A549 (cell line): ENCODE results near the gene PDE4D. TPM values are rescaled to one million over a fixed set of nuclear protein-coding genes. Genes with fewer than 3 reads are reported as not detected.
A peak's percentile ranks its signal among the peaks of the same experiment; 100 is the strongest.

Source experiments
- ATAC-seq, 2 experiments: fragments of 200-7000 bp in 1 of 2; fragments of >200 bp in 1 of 2; cut with Nextera tagmentation in 1 of 2; cut with Tn5 transposase in 1 of 2; 3 replicates each; pipeline versions ENCODE4 v1.8.0 to v1.9.1; 2018 to 2020; ENCODE audit warnings: mild to moderate bottlenecking in 1 of 2, moderate library complexity in 1 of 2
- CTCF ChIA-PET: fragments of 300-600 bp; sonication (Branson Sonifier 250); formaldehyde crosslinking; extraction: SDS; loops from one replicate; lab custom pipeline; 2021; ENCODE audit warnings: antibody characterized with exemption, inconsistent platforms; lab: Yijun Ruan, JAX
- POLR2A ChIA-PET: fragments of 350-600 bp; formaldehyde crosslinking; extraction: SDS; loops from one replicate; lab custom pipeline; 2021; ENCODE audit warnings: antibody characterized with exemption, inconsistent platforms; lab: Yijun Ruan, JAX
- DNase-seq, 2 experiments: peaks; one replicate each; pipeline versions ENCODE4 v3.0.0 to v3.0.0-alpha.2; 2011 to 2016; ENCODE audit warnings: low read depth in 1 of 2, low spot score in 1 of 2
- FAIRE-seq: peaks from 2 replicates; lab custom pipeline; 2011; peaks lifted over from hg19 to GRCh38; lab: Jason Lieb, UNC
- H3K27ac ChIP-seq, 2 experiments: fragments of >200 bp; sonication (Bioruptor Twin); formaldehyde crosslinking; 3 replicates each; pipeline ENCODE4 v1.5.1; 2016 to 2017
- H3K4me1 ChIP-seq: fragments of >200 bp; sonication (Bioruptor Twin); formaldehyde crosslinking; 3 replicates; pipeline ENCODE4 v1.6.1; 2016
- H3K4me2 ChIP-seq: fragments of >200 bp; sonication (Bioruptor Twin); formaldehyde crosslinking; 3 replicates; pipeline ENCODE4 v1.6.1; 2016
- H3K4me3 ChIP-seq: fragments of >200 bp; sonication (Bioruptor Twin); formaldehyde crosslinking; 3 replicates; pipeline ENCODE4 v1.5.1; 2016
- H3K9me3 ChIP-seq: fragments of >200 bp; sonication (Bioruptor Twin); formaldehyde crosslinking; 3 replicates; pipeline ENCODE4 v1.6.1; 2016
- CEBPB ChIP-seq, 2 experiments: fragments of >200 bp in 1 of 2; sonication (Bioruptor Twin) in 1 of 2; formaldehyde crosslinking in 1 of 2; IDR thresholded peaks; 2 replicates each; pipeline ENCODE4 v1.6.1; 2012 to 2016
- CHD4 ChIP-seq: fragments of 200-600 bp; sonication (generic); IDR thresholded peaks from 2 replicates; pipeline ENCODE4 v1.6.1; 2016; ENCODE audit warnings: antibody characterized with exemption, mild to moderate bottlenecking, borderline replicate concordance
- CTCF ChIP-seq: fragments of >200 bp; sonication (Bioruptor Twin); formaldehyde crosslinking; IDR thresholded peaks from 3 replicates; pipeline ENCODE4 v1.5.1; 2016
- EHF ChIP-seq: fragments of 250-450 bp; sonication (Bioruptor Pico); IDR thresholded peaks from 2 replicates; pipeline ENCODE4 v1.5.0; 2020; ENCODE audit warnings: mild to moderate bottlenecking
- FOSB ChIP-seq: fragments of 250-450 bp; sonication (Bioruptor Pico); IDR thresholded peaks from 2 replicates; pipeline ENCODE4 v1.5.0; 2020; ENCODE audit warnings: mild to moderate bottlenecking, moderate library complexity
- HDAC2 ChIP-seq: fragments of 200-600 bp; sonication (generic); IDR thresholded peaks from 2 replicates; pipeline ENCODE4 v1.6.1; 2016
- HOXA7 ChIP-seq: fragments of 250-450 bp; sonication (Bioruptor Pico); IDR thresholded peaks from 2 replicates; pipeline ENCODE4 v1.5.0; 2020; ENCODE audit warnings: mild to moderate bottlenecking, moderate library complexity
- HOXB5 ChIP-seq: fragments of 250-450 bp; sonication (Bioruptor Pico); IDR thresholded peaks from 2 replicates; pipeline ENCODE4 v1.5.0; 2020; ENCODE audit warnings: mild to moderate bottlenecking, moderate library complexity
- JUN ChIP-seq, 2 experiments: fragments of >200 bp; sonication (Bioruptor Twin); formaldehyde crosslinking; IDR thresholded peaks; 2 replicates in 1 of 2; 3 replicates in 1 of 2; pipeline ENCODE4 v1.6.1; 2016 to 2017
- MAFK ChIP-seq: fragments of 450-650 bp; IDR thresholded peaks from 2 replicates; pipeline ENCODE4 v1.6.1; 2014; ENCODE audit not compliant: partially characterized antibody
- MAZ ChIP-seq: fragments of 150-350 bp; IDR thresholded peaks from 2 replicates; pipeline ENCODE4 v1.6.1; 2014; ENCODE audit warnings: antibody characterized with exemption, low read depth, low read length, borderline replicate concordance
- NFE2L2 ChIP-seq: fragments of 150-350 bp; conservative IDR thresholded peaks from 2 replicates; pipeline ENCODE4 v1.6.1; 2014; ENCODE audit warnings: low read length
- NR3C1 ChIP-seq: fragments of >200 bp; sonication (Bioruptor Twin); formaldehyde crosslinking; IDR thresholded peaks from 3 replicates; pipeline ENCODE4 v1.6.1; 2017
- SMC3 ChIP-seq: fragments of >200 bp; sonication (Bioruptor Twin); formaldehyde crosslinking; IDR thresholded peaks from 3 replicates; pipeline ENCODE4 v1.6.1; 2018; ENCODE audit warnings: inconsistent platforms
- SREBF2 ChIP-seq: fragments of 450-650 bp; IDR thresholded peaks from 2 replicates; pipeline ENCODE4 v1.6.1; 2014; ENCODE audit warnings: mild to moderate bottlenecking, moderate library complexity
- TFCP2L1 ChIP-seq: fragments of 250-450 bp; sonication (Bioruptor Pico); IDR thresholded peaks from 2 replicates; pipeline ENCODE4 v1.5.0; 2021; ENCODE audit warnings: mild to moderate bottlenecking
- USF2 ChIP-seq: fragments of 450-650 bp; IDR thresholded peaks from 2 replicates; pipeline ENCODE4 v1.6.1; 2014; ENCODE audit warnings: antibody characterized with exemption
- ZNF302 ChIP-seq: fragments of 250-450 bp; sonication (Bioruptor Pico); IDR thresholded peaks from 2 replicates; pipeline ENCODE4 v1.9.0; 2021; ENCODE audit warnings: inconsistent platforms, mild to moderate bottlenecking, moderate library complexity
- WGBS: methylation state at CpG from one replicate; pipeline ENCODE4 v1.1.6; 2017; ENCODE audit errors: missing lambda C conversion rate; 5-methylcytosine and 5-hydroxymethylcytosine counted together
- polyA plus RNA-seq, 4 experiments: library from polyadenylated mRNA; depleted of rRNA in 3 of 4; stranded (reverse); fragments of >200 nt; fragmentation: RNase III in 1 of 4; extraction: RNeasy Plus Mini Kit Qiagen cat#74134 plus additional on column Dnase treatment in 1 of 4; gene quantifications; 2 replicates in 3 of 4; 3 replicates in 1 of 4; pipeline ENCODE4 v1.2.3, GENCODE V29; 2011 to 2017
- TF ChIP-seq, protein P1 (sequence below): fragments of 200-600 bp; sonication (generic); IDR thresholded peaks from 2 replicates; pipeline ENCODE4 v1.6.1; 2016; ENCODE audit warnings: antibody characterized with exemption, mild to moderate bottlenecking, moderate library complexity

The PDE4D gene
- polyA plus RNA-seq, 2 of the 4 experiments (the other 2 are of a cell fraction): 74.0 to 213 TPM

DNA sequence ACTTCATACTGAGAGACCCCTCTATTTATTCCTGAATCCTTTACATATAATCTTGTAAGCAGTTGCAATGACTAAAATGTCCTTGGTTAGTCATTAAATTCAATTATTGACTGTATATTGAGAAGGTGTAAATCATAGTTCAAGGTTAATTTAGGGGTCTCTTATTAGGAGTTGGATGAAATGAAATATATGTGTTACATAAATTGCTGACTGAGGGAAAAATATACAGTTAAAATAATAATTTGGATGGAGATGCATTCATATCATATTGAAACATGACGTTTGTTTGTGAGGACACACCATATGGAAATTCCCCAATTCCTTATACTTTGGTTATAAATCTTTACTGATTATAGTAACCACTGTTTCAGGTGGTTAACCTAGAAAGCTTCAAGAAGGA is 430.6 kb downstream of the PDE4D start:
- H3K4me1 ChIP-seq: peaks cover 93% of the 10 kb centered on the region
- POLR2A ChIA-PET: no interaction called here
- WGBS: 72% methylated on average over 1 of the region's 1 CpG
- DNase-seq (no peak), ATAC-seq (no peak), FAIRE-seq (no peak)
- TF ChIP-seq JUN (IDR thresholded peaks at IDR 0.05) (no peak), CHD4 (no peak), FOSB (CRISPR knock-in tag) (no peak), HOXB5 (no peak), HDAC2 (no peak), MAFK (peak; percentile 97)
- peak overlapping the region; percentile 70 to 78; a peak in 5 of 6 replicates for H3K27ac ChIP-seq
- H3K9me3 ChIP-seq: no peaks in the 10 kb centered on the region
- CTCF ChIA-PET: interaction anchor here (0.5 kb wide), 1 partner anchor 17 kb away, joined by 3 read pairs; no protein-coding TSS in a partner anchor
- H3K4me2 ChIP-seq: peak overlapping the region; percentile 50; the same call in 2 of the 3 replicates
- no peak overlapping the region for H3K4me3 ChIP-seq

GRCh38 chr5:59460368-59461153 is 433.0 kb downstream of the PDE4D start:
- Histone ChIP-seq H3K4me2 (peak overlapping the region; percentile 2; the same call in 1 of the 3 replicates), H3K4me1 (peaks cover 69% of the 10 kb centered on the region), H3K27ac (peak overlapping the region; percentile 44 to 46; a peak in 4 of 6 replicates), H3K4me3 (no peak overlapping the region), H3K9me3 (peaks cover 14% of the 10 kb centered on the region; the same call in 1 of the 3 replicates)
- peak; percentile 36 for FAIRE-seq
- POLR2A ChIA-PET: no interaction called here
- CTCF ChIA-PET: interaction anchor here (1.5 kb wide), 1 partner anchor 9 kb away, joined by 4 read pairs; no protein-coding TSS in a partner anchor
- ATAC-seq: peak; percentile 34 to 37; a peak in 5 of 6 replicates
- TF ChIP-seq ZNF302 (no peak), MAZ (no peak), SMC3 (no peak), HOXA7 (CRISPR knock-in tag) (no peak), CEBPB (IDR thresholded peaks at IDR 0.05) (no peak), NR3C1 (no peak), USF2 (no peak), SREBF2 (no peak), HDAC2 (no peak), NFE2L2 (no peak), TFCP2L1 (CRISPR knock-in tag) (no peak), CTCF (no peak), EHF (no peak)
- TF ChIP-seq, protein P1, sequence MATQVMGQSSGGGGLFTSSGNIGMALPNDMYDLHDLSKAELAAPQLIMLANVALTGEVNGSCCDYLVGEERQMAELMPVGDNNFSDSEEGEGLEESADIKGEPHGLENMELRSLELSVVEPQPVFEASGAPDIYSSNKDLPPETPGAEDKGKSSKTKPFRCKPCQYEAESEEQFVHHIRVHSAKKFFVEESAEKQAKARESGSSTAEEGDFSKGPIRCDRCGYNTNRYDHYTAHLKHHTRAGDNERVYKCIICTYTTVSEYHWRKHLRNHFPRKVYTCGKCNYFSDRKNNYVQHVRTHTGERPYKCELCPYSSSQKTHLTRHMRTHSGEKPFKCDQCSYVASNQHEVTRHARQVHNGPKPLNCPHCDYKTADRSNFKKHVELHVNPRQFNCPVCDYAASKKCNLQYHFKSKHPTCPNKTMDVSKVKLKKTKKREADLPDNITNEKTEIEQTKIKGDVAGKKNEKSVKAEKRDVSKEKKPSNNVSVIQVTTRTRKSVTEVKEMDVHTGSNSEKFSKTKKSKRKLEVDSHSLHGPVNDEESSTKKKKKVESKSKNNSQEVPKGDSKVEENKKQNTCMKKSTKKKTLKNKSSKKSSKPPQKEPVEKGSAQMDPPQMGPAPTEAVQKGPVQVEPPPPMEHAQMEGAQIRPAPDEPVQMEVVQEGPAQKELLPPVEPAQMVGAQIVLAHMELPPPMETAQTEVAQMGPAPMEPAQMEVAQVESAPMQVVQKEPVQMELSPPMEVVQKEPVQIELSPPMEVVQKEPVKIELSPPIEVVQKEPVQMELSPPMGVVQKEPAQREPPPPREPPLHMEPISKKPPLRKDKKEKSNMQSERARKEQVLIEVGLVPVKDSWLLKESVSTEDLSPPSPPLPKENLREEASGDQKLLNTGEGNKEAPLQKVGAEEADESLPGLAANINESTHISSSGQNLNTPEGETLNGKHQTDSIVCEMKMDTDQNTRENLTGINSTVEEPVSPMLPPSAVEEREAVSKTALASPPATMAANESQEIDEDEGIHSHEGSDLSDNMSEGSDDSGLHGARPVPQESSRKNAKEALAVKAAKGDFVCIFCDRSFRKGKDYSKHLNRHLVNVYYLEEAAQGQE: no peak
- DNase-seq: no peak
- WGBS: 86% methylated on average over 4 of the region's 4 CpGs
